ENCODE results near the gene SULT1C4.

Gene SULT1C4

GRCh38 chr2:108377815-108378630 is at the start of gene SULT1C4:
Gene SULT1C4, plus strand, starts transcription at chr2:108377954. Its CDS starts 384 bp downstream, at chr2:108378338.
- no peak for DNase-seq (ENCODE audit: low read depth)
- H3K36me3 ChIP-seq (ENCODE audit: control insufficient read depth, insufficient read depth, low read length, severe bottlenecking), result no peaks in the 10 kb centered on the region
- no peak within 1 kb of the TSS for H3K9ac ChIP-seq (ENCODE audit: low read length)
- no peaks in the 10 kb centered on the region for H3K27me3 ChIP-seq (replicated peaks; ENCODE audit: control insufficient read depth, insufficient read depth, low read length)
- no peak within 1 kb of the TSS for H3K4me3 ChIP-seq (ENCODE audit: low read length)
- H3K9me3 ChIP-seq (ENCODE audit: control insufficient read depth, low read length), result no peaks in the 10 kb centered on the region
- H3K4me1 ChIP-seq (ENCODE audit: control insufficient read depth, insufficient read depth, low read length), result peaks cover 5% of the 10 kb centered on the region

- Histone ChIP-seq H3K27me3 (replicated peaks; ENCODE audit: control insufficient read depth, insufficient read depth, low read length) (no peaks in the 10 kb centered on the region), H3K9ac (ENCODE audit: low read length) (no peak overlapping the region), H3K4me1 (ENCODE audit: control insufficient read depth, insufficient read depth, low read length) (peaks cover 22% of the 10 kb centered on the region), H3K36me3 (ENCODE audit: control insufficient read depth, insufficient read depth, low read length, severe bottlenecking) (no peaks in the 10 kb centered on the region), H3K9me3 (ENCODE audit: control insufficient read depth, low read length) (no peaks in the 10 kb centered on the region), H3K4me3 (ENCODE audit: low read length) (no peak overlapping the region)
- DNase-seq (ENCODE audit: low read depth), result no peak
These were observed 48.0 kb upstream of the SULT1C4 start for GRCh38 chr2:108329771-108330170.

- peak; percentile 22 for DNase-seq (ENCODE audit: low read depth)
- Histone ChIP-seq H3K27me3 (replicated peaks; ENCODE audit: control insufficient read depth, insufficient read depth, low read length) (no peaks in the 10 kb centered on the region), H3K9me3 (ENCODE audit: control insufficient read depth, low read length) (no peaks in the 10 kb centered on the region), H3K4me1 (ENCODE audit: control insufficient read depth, insufficient read depth, low read length) (peaks cover 11% of the 10 kb centered on the region), H3K4me3 (ENCODE audit: low read length) (no peak overlapping the region), H3K36me3 (ENCODE audit: control insufficient read depth, insufficient read depth, low read length, severe bottlenecking) (no peaks in the 10 kb centered on the region), H3K9ac (ENCODE audit: low read length) (no peak overlapping the region)
These were observed 46.8 kb upstream of the SULT1C4 start for GRCh38 chr2:108330979-108331378.

- no peaks in the 10 kb centered on the region for H3K27me3 ChIP-seq (replicated peaks; ENCODE audit: control insufficient read depth, insufficient read depth, low read length)
- H3K9me3 ChIP-seq (ENCODE audit: control insufficient read depth, low read length), result no peaks in the 10 kb centered on the region
- no peaks in the 10 kb centered on the region for H3K4me1 ChIP-seq (ENCODE audit: control insufficient read depth, insufficient read depth, low read length)
- H3K9ac ChIP-seq (ENCODE audit: low read length), result no peak overlapping the region
- H3K36me3 ChIP-seq (ENCODE audit: control insufficient read depth, insufficient read depth, low read length, severe bottlenecking), result no peaks in the 10 kb centered on the region
- no peak overlapping the region for H3K4me3 ChIP-seq (ENCODE audit: low read length)
- no peak for DNase-seq (ENCODE audit: low read depth)
These were observed 31.8 kb upstream of the SULT1C4 start for GRCh38 chr2:108345951-108346350.

- no peak for DNase-seq (ENCODE audit: low read depth)
- Histone ChIP-seq H3K27me3 (replicated peaks; ENCODE audit: control insufficient read depth, insufficient read depth, low read length) (no peaks in the 10 kb centered on the region), H3K4me1 (ENCODE audit: control insufficient read depth, insufficient read depth, low read length) (peaks cover 7% of the 10 kb centered on the region), H3K9ac (ENCODE audit: low read length) (no peak overlapping the region), H3K36me3 (ENCODE audit: control insufficient read depth, insufficient read depth, low read length, severe bottlenecking) (no peaks in the 10 kb centered on the region), H3K4me3 (ENCODE audit: low read length) (no peak overlapping the region), H3K9me3 (ENCODE audit: control insufficient read depth, low read length) (no peaks in the 10 kb centered on the region)
These were observed 30.9 kb upstream of the SULT1C4 start for GRCh38 chr2:108346827-108347226.

- Histone ChIP-seq H3K9ac (ENCODE audit: low read length) (no peak overlapping the region), H3K36me3 (ENCODE audit: control insufficient read depth, insufficient read depth, low read length, severe bottlenecking) (no peaks in the 10 kb centered on the region), H3K9me3 (ENCODE audit: control insufficient read depth, low read length) (no peaks in the 10 kb centered on the region), H3K27me3 (replicated peaks; ENCODE audit: control insufficient read depth, insufficient read depth, low read length) (no peaks in the 10 kb centered on the region), H3K4me1 (ENCODE audit: control insufficient read depth, insufficient read depth, low read length) (peaks cover 14% of the 10 kb centered on the region), H3K4me3 (ENCODE audit: low read length) (no peak overlapping the region)
- no peak for DNase-seq (ENCODE audit: low read depth)
These were observed 30.0 kb upstream of the SULT1C4 start for GRCh38 chr2:108347786-108348185.

- Histone ChIP-seq H3K9me3 (ENCODE audit: control insufficient read depth, low read length) (no peaks in the 10 kb centered on the region), H3K4me3 (ENCODE audit: low read length) (no peak overlapping the region), H3K9ac (ENCODE audit: low read length) (no peak overlapping the region), H3K27me3 (replicated peaks; ENCODE audit: control insufficient read depth, insufficient read depth, low read length) (no peaks in the 10 kb centered on the region), H3K4me1 (ENCODE audit: control insufficient read depth, insufficient read depth, low read length) (peaks cover 20% of the 10 kb centered on the region), H3K36me3 (ENCODE audit: control insufficient read depth, insufficient read depth, low read length, severe bottlenecking) (no peaks in the 10 kb centered on the region)
- no peak for DNase-seq (ENCODE audit: low read depth)
These were observed 28.8 kb upstream of the SULT1C4 start for GRCh38 chr2:108348816-108349570.

- DNase-seq (ENCODE audit: low read depth), result no peak
- no peaks in the 10 kb centered on the region for H3K9me3 ChIP-seq (ENCODE audit: control insufficient read depth, low read length)
- H3K36me3 ChIP-seq (ENCODE audit: control insufficient read depth, insufficient read depth, low read length, severe bottlenecking), result no peaks in the 10 kb centered on the region
- no peaks in the 10 kb centered on the region for H3K27me3 ChIP-seq (replicated peaks; ENCODE audit: control insufficient read depth, insufficient read depth, low read length)
- peaks cover 25% of the 10 kb centered on the region for H3K4me1 ChIP-seq (ENCODE audit: control insufficient read depth, insufficient read depth, low read length)
- H3K4me3 ChIP-seq (ENCODE audit: low read length), result no peak overlapping the region
- no peak overlapping the region for H3K9ac ChIP-seq (ENCODE audit: low read length)
These were observed 28.2 kb upstream of the SULT1C4 start for GRCh38 chr2:108349571-108349928.

- H3K9ac ChIP-seq (ENCODE audit: low read length), result peak overlapping the region; percentile 0
- peak; percentile 57 for DNase-seq (ENCODE audit: low read depth)
These were observed 25.9 kb upstream of the SULT1C4 start for GRCh38 chr2:108351889-108352288.

GRCh38 chr2:108354136-108354535 is 23.6 kb upstream of the SULT1C4 start:
- Histone ChIP-seq H3K9ac (ENCODE audit: low read length) (no peak overlapping the region), H3K4me1 (ENCODE audit: control insufficient read depth, insufficient read depth, low read length) (peaks cover 29% of the 10 kb centered on the region), H3K27me3 (replicated peaks; ENCODE audit: control insufficient read depth, insufficient read depth, low read length) (no peaks in the 10 kb centered on the region), H3K4me3 (ENCODE audit: low read length) (no peak overlapping the region), H3K9me3 (ENCODE audit: control insufficient read depth, low read length) (no peaks in the 10 kb centered on the region), H3K36me3 (ENCODE audit: control insufficient read depth, insufficient read depth, low read length, severe bottlenecking) (no peaks in the 10 kb centered on the region)
- DNase-seq (ENCODE audit: low read depth), result peak; percentile 46

More at GRCh38 chr2:108351889-108352288, 25.9 kb upstream of the SULT1C4 start:
- Histone ChIP-seq H3K36me3 (ENCODE audit: control insufficient read depth, insufficient read depth, low read length, severe bottlenecking) (no peaks in the 10 kb centered on the region), H3K4me1 (ENCODE audit: control insufficient read depth, insufficient read depth, low read length) (peaks cover 29% of the 10 kb centered on the region), H3K9me3 (ENCODE audit: control insufficient read depth, low read length) (no peaks in the 10 kb centered on the region), H3K4me3 (ENCODE audit: low read length) (peak overlapping the region; percentile 1), H3K27me3 (replicated peaks; ENCODE audit: control insufficient read depth, insufficient read depth, low read length) (no peaks in the 10 kb centered on the region)

- Histone ChIP-seq H3K4me1 (ENCODE audit: control insufficient read depth, insufficient read depth, low read length) (peaks cover 29% of the 10 kb centered on the region), H3K4me3 (ENCODE audit: low read length) (no peak overlapping the region)
These were observed 21.6 kb upstream of the SULT1C4 start for GRCh38 chr2:108355906-108356734.

More at GRCh38 chr2:108355906-108356734, 21.6 kb upstream of the SULT1C4 start:
- H3K9ac ChIP-seq (ENCODE audit: low read length), result no peak overlapping the region
- no peaks in the 10 kb centered on the region for H3K9me3 ChIP-seq (ENCODE audit: control insufficient read depth, low read length)
- H3K27me3 ChIP-seq (replicated peaks; ENCODE audit: control insufficient read depth, insufficient read depth, low read length), result no peaks in the 10 kb centered on the region
- no peaks in the 10 kb centered on the region for H3K36me3 ChIP-seq (ENCODE audit: control insufficient read depth, insufficient read depth, low read length, severe bottlenecking)
- DNase-seq (ENCODE audit: low read depth), result no peak
